ENCODE measurements around the gene TMEM143.

TMEM143 gene

GRCh38 chr19:48386981-48387380 is 23.2 kb upstream of the TMEM143 start:
- no peak for DNase-seq (ENCODE audit: extremely low read depth, low read depth)
- no peak for TF ChIP-seq CTCF (IDR thresholded peaks at IDR 0.05; ENCODE audit: low read depth, low read length)

- no peak for DNase-seq (ENCODE audit: extremely low read depth, low read depth)
- TF ChIP-seq CTCF (IDR thresholded peaks at IDR 0.05; ENCODE audit: low read depth, low read length) = no peak
Measured at GRCh38 chr19:48385461-48386087, 21.8 kb upstream of the TMEM143 start.

- no peak for TF ChIP-seq CTCF (IDR thresholded peaks at IDR 0.05; ENCODE audit: low read depth, low read length)
- DNase-seq (ENCODE audit: extremely low read depth, low read depth) = no peak
Measured at GRCh38 chr19:48382286-48382685, 18.5 kb upstream of the TMEM143 start.

- TF ChIP-seq CTCF (IDR thresholded peaks at IDR 0.05; ENCODE audit: low read depth, low read length) = no peak
- no peak for DNase-seq (ENCODE audit: extremely low read depth, low read depth)
Measured at GRCh38 chr19:48381178-48381950, 17.6 kb upstream of the TMEM143 start.

- no peak for DNase-seq (ENCODE audit: extremely low read depth, low read depth)
- no peak for TF ChIP-seq CTCF (IDR thresholded peaks at IDR 0.05; ENCODE audit: low read depth, low read length)
Measured at GRCh38 chr19:48379058-48379457, 15.3 kb upstream of the TMEM143 start.

- no peak for TF ChIP-seq CTCF (IDR thresholded peaks at IDR 0.05; ENCODE audit: low read depth, low read length)
- DNase-seq (ENCODE audit: extremely low read depth, low read depth) = no peak
Measured at GRCh38 chr19:48378194-48378570, 14.4 kb upstream of the TMEM143 start.

GRCh38 chr19:48373567-48373966 is 9.8 kb upstream of the TMEM143 start:
- no peak for DNase-seq (ENCODE audit: extremely low read depth, low read depth)
- no peak for TF ChIP-seq CTCF (IDR thresholded peaks at IDR 0.05; ENCODE audit: low read depth, low read length)

Measured in AG09319 (cell line).